ENCODE measurements around the gene RIMBP2.

RIMBP2 gene

GRCh38 chr12:130655881-130656280 is 60.2 kb downstream of the RIMBP2 start:
- H4K20me1 ChIP-seq (ENCODE audit: insufficient read depth), result no peaks in the 10 kb centered on the region
- no peak overlapping the region for H3K9ac ChIP-seq
- no peaks in the 10 kb centered on the region for H3K36me3 ChIP-seq (ENCODE audit: insufficient read depth)
- no peak overlapping the region for H3K4me2 ChIP-seq
- H3K27me3 ChIP-seq (ENCODE audit: insufficient read depth, low read depth), result no peaks in the 10 kb centered on the region
- no peaks in the 10 kb centered on the region for H3K4me1 ChIP-seq (ENCODE audit: low read depth, poor library complexity, severe bottlenecking)
- H3K79me2 ChIP-seq (ENCODE audit: insufficient read depth, low read depth), result no peaks in the 10 kb centered on the region
- no peak for TF ChIP-seq CTCF (conservative IDR thresholded peaks at IDR 0.05; ENCODE audit: low read depth, low read length)
- no peak overlapping the region for H3K4me3 ChIP-seq (IDR thresholded peaks at IDR 0.05; ENCODE audit: insufficient read depth, low read depth, low read length)
- H3K27ac ChIP-seq, result no peak overlapping the region
- H2AFZ ChIP-seq (ENCODE audit: low read depth), result no peak overlapping the region

- no peaks in the 10 kb centered on the region for H3K36me3 ChIP-seq (ENCODE audit: insufficient read depth)
- TF ChIP-seq CTCF (conservative IDR thresholded peaks at IDR 0.05; ENCODE audit: low read depth, low read length), result no peak
- no peak overlapping the region for H2AFZ ChIP-seq (ENCODE audit: low read depth)
- no peak overlapping the region for H3K27ac ChIP-seq
- no peaks in the 10 kb centered on the region for H3K27me3 ChIP-seq (ENCODE audit: insufficient read depth, low read depth)
- H3K79me2 ChIP-seq (ENCODE audit: insufficient read depth, low read depth), result no peaks in the 10 kb centered on the region
- H3K9ac ChIP-seq, result no peak overlapping the region
- no peak overlapping the region for H3K4me2 ChIP-seq
- no peaks in the 10 kb centered on the region for H4K20me1 ChIP-seq (ENCODE audit: insufficient read depth)
- no peak overlapping the region for H3K4me3 ChIP-seq (IDR thresholded peaks at IDR 0.05; ENCODE audit: insufficient read depth, low read depth, low read length)
- H3K4me1 ChIP-seq (ENCODE audit: low read depth, poor library complexity, severe bottlenecking), result no peaks in the 10 kb centered on the region
Observed at GRCh38 chr12:130655010-130655409, 61.1 kb downstream of the RIMBP2 start.

- Histone ChIP-seq H4K20me1 (ENCODE audit: insufficient read depth) (no peaks in the 10 kb centered on the region), H3K9ac (no peak overlapping the region), H3K79me2 (ENCODE audit: insufficient read depth, low read depth) (no peaks in the 10 kb centered on the region), H3K4me3 (IDR thresholded peaks at IDR 0.05; ENCODE audit: insufficient read depth, low read depth, low read length) (no peak overlapping the region), H3K27me3 (ENCODE audit: insufficient read depth, low read depth) (no peaks in the 10 kb centered on the region), H3K27ac (no peak overlapping the region), H3K4me1 (ENCODE audit: low read depth, poor library complexity, severe bottlenecking) (no peaks in the 10 kb centered on the region), H3K4me2 (no peak overlapping the region), H3K36me3 (ENCODE audit: insufficient read depth) (no peaks in the 10 kb centered on the region), H2AFZ (ENCODE audit: low read depth) (no peak overlapping the region)
- no peak for TF ChIP-seq CTCF (conservative IDR thresholded peaks at IDR 0.05; ENCODE audit: low read depth, low read length)
Observed at GRCh38 chr12:130651188-130651959, 64.7 kb downstream of the RIMBP2 start.

- H3K36me3 ChIP-seq (ENCODE audit: insufficient read depth), result no peaks in the 10 kb centered on the region
- H3K27me3 ChIP-seq (ENCODE audit: insufficient read depth, low read depth), result no peaks in the 10 kb centered on the region
- no peaks in the 10 kb centered on the region for H4K20me1 ChIP-seq (ENCODE audit: insufficient read depth)
- no peak overlapping the region for H3K27ac ChIP-seq
- no peak overlapping the region for H3K4me3 ChIP-seq (IDR thresholded peaks at IDR 0.05; ENCODE audit: insufficient read depth, low read depth, low read length)
- H3K9ac ChIP-seq, result no peak overlapping the region
- no peaks in the 10 kb centered on the region for H3K79me2 ChIP-seq (ENCODE audit: insufficient read depth, low read depth)
- no peaks in the 10 kb centered on the region for H3K4me1 ChIP-seq (ENCODE audit: low read depth, poor library complexity, severe bottlenecking)
- no peak for TF ChIP-seq CTCF (conservative IDR thresholded peaks at IDR 0.05; ENCODE audit: low read depth, low read length)
- H2AFZ ChIP-seq (ENCODE audit: low read depth), result no peak overlapping the region
- H3K4me2 ChIP-seq, result no peak overlapping the region
Observed at GRCh38 chr12:130650131-130650530, 66.0 kb downstream of the RIMBP2 start.
